ENCODE measurements around the gene TSPAN9.

DNA sequence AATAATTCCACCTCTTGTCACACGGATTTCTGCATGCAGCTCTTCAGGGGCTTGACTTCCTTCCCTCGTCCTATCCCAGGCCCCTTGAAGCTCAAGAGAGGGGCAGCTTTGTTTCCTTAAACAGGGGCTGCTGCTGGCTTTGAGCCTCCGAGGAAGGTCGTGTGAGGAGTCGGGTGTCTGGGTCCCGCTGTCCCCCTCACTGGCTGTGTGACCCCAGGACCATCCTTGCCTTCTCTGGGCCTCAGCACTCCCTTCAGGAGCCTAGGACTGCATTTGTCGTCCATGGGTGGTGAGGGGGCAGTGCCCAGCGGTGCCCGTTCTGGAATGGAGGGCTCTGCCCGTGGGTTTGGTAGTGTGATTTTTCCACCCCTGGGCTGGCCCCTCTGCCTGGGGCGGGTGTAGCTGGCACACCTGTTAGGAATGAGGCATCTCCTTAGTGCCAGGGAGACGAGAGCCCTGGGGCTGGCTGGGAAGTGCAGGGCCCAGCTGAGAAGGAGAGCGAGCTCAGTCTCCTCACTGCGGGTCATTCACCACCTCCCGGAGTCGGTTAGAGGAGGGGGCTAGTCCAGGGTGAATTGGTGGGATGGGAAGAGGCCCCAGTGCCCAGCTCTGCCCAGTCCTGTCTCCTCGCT, 60.8 kb downstream of the TSPAN9 start:
- TF ChIP-seq CTCF (IDR thresholded peaks at IDR 0.05) (no peak), NRF1 (IDR thresholded peaks at IDR 0.05; ENCODE audit: low read depth, low read length) (no peak), ZBTB33 (IDR thresholded peaks at IDR 0.05; ENCODE audit: borderline replicate concordance, low read depth) (no peak), MAX (IDR thresholded peaks at IDR 0.05; ENCODE audit: low read depth) (no peak), POLR2AphosphoS5 (IDR thresholded peaks at IDR 0.05; ENCODE audit: low read depth, low read length) (no peak), EZH2phosphoT487 (IDR thresholded peaks at IDR 0.05; ENCODE audit: borderline replicate concordance, low read depth) (no peak), FOXM1 (IDR thresholded peaks at IDR 0.05; ENCODE audit: low read depth) (no peak), RFX5 (IDR thresholded peaks at IDR 0.05; ENCODE audit: low read length) (no peak), RAD21 (IDR thresholded peaks at IDR 0.05; ENCODE audit: low read length) (no peak), SIN3A (IDR thresholded peaks at IDR 0.05; ENCODE audit: borderline replicate concordance, low read depth, low read length) (no peak), EP300 (IDR thresholded peaks at IDR 0.05; ENCODE audit: borderline replicate concordance in 1 of 2, low read depth in 1 of 2, low read length in 1 of 2) (no peak)
- TF ChIP-seq, protein P1, sequence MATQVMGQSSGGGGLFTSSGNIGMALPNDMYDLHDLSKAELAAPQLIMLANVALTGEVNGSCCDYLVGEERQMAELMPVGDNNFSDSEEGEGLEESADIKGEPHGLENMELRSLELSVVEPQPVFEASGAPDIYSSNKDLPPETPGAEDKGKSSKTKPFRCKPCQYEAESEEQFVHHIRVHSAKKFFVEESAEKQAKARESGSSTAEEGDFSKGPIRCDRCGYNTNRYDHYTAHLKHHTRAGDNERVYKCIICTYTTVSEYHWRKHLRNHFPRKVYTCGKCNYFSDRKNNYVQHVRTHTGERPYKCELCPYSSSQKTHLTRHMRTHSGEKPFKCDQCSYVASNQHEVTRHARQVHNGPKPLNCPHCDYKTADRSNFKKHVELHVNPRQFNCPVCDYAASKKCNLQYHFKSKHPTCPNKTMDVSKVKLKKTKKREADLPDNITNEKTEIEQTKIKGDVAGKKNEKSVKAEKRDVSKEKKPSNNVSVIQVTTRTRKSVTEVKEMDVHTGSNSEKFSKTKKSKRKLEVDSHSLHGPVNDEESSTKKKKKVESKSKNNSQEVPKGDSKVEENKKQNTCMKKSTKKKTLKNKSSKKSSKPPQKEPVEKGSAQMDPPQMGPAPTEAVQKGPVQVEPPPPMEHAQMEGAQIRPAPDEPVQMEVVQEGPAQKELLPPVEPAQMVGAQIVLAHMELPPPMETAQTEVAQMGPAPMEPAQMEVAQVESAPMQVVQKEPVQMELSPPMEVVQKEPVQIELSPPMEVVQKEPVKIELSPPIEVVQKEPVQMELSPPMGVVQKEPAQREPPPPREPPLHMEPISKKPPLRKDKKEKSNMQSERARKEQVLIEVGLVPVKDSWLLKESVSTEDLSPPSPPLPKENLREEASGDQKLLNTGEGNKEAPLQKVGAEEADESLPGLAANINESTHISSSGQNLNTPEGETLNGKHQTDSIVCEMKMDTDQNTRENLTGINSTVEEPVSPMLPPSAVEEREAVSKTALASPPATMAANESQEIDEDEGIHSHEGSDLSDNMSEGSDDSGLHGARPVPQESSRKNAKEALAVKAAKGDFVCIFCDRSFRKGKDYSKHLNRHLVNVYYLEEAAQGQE (IDR thresholded peaks at IDR 0.05; ENCODE audit: low read depth, low read length) = no peak

Measured in SK-N-SH (cell line).